Urinary bladder (tissue), 4 donors: Measurements from ENCODE around the gene CACNA1I. TPM values are rescaled to one million over a fixed set of nuclear protein-coding genes. Genes with fewer than 3 reads are reported as not detected.

Experiments
- DNase-seq: peaks from one replicate; pipeline ENCODE4 v3.0.0-alpha.2; 2015; ENCODE audit errors: extremely low spot score
- H3K27ac ChIP-seq: one replicate; pipeline ENCODE4 v1.5.1; 2013; ENCODE audit warnings: low read depth, mild to moderate bottlenecking, moderate library complexity
- H3K36me3 ChIP-seq: one replicate; pipeline ENCODE4 v1.6.1; 2013; ENCODE audit warnings: mild to moderate bottlenecking, moderate library complexity; ENCODE audit not compliant: insufficient read depth
- H3K4me1 ChIP-seq: one replicate; pipeline ENCODE4 v1.6.1; 2013; ENCODE audit warnings: mild to moderate bottlenecking, moderate library complexity; ENCODE audit not compliant: insufficient read depth
- H3K4me3 ChIP-seq: one replicate; pipeline ENCODE4 v1.5.1; 2013; ENCODE audit warnings: low read depth, low read length
- WGBS: extraction: QIAGEN DNeasy Blood & Tissue Kit; methylation state at CpG from one replicate; pipeline ENCODE4 v1.1.7; 2013; 5-methylcytosine and 5-hydroxymethylcytosine counted together
- polyA plus RNA-seq: library from polyadenylated mRNA; stranded (reverse); fragments of 200-250 nt; gene quantifications from one replicate; pipeline ENCODE4 v1.2.3, GENCODE V29; 2013
- total RNA-seq: library from RNA; depleted of rRNA; stranded (reverse); fragments of >200 nt; gene quantifications from one replicate; pipeline ENCODE4 v1.2.3, GENCODE V29; 2014
- donor health status: healthy with polysubstance abuse.
- donor health status: healthy.

The CACNA1I gene
- total and polyA plus RNA-seq, 2 donors, result 0.11 to 0.14 TPM

- H3K4me3 ChIP-seq, result no peak overlapping the region
Observed at GRCh38 chr22:39592081-39593065, 21.8 kb downstream of the CACNA1I start.

GRCh38 chr22:39593066-39593930 lies 22.7 kb downstream of the CACNA1I start:
- Histone ChIP-seq H3K27ac (no peak overlapping the region), H3K36me3 (no peaks in the 10 kb centered on the region), H3K4me3 (no peak overlapping the region), H3K4me1 (no peaks in the 10 kb centered on the region)
- WGBS, result 77% methylated on average over 12 of the region's 12 CpGs
- DNase-seq, result no peak

More at GRCh38 chr22:39592081-39593065, 21.8 kb downstream of the CACNA1I start:
- Histone ChIP-seq H3K36me3 (no peaks in the 10 kb centered on the region), H3K4me1 (no peaks in the 10 kb centered on the region), H3K27ac (no peak overlapping the region)
- DNase-seq, result no peak
- WGBS, result 50% methylated on average over 32 of the region's 32 CpGs

- Histone ChIP-seq H3K36me3 (no peaks in the 10 kb centered on the region), H3K27ac (no peak overlapping the region), H3K4me1 (no peaks in the 10 kb centered on the region), H3K4me3 (no peak overlapping the region)
- no peak for DNase-seq
- 60% methylated on average over 6 of the region's 6 CpGs for WGBS
Observed at GRCh38 chr22:39593931-39594285, 23.4 kb downstream of the CACNA1I start.

- no peak overlapping the region for H3K27ac ChIP-seq
- H3K4me1 ChIP-seq, result no peaks in the 10 kb centered on the region
- no peaks in the 10 kb centered on the region for H3K36me3 ChIP-seq
- H3K4me3 ChIP-seq, result no peak overlapping the region
- WGBS, result 59% methylated on average over 7 of the region's 7 CpGs
- no peak for DNase-seq
Observed at GRCh38 chr22:39594411-39594810, 23.9 kb downstream of the CACNA1I start.

GRCh38 chr22:39595622-39596172 lies 25.1 kb downstream of the CACNA1I start:
- no peak overlapping the region for H3K4me3 ChIP-seq
- H3K4me1 ChIP-seq, result no peaks in the 10 kb centered on the region
- WGBS, result 80% methylated on average over 12 of the region's 12 CpGs
- H3K27ac ChIP-seq, result no peak overlapping the region
- H3K36me3 ChIP-seq, result no peaks in the 10 kb centered on the region
- DNase-seq, result no peak

- Histone ChIP-seq H3K4me3 (no peak overlapping the region), H3K4me1 (no peaks in the 10 kb centered on the region), H3K27ac (no peak overlapping the region), H3K36me3 (no peaks in the 10 kb centered on the region)
- DNase-seq, result no peak
- 58% methylated on average over 6 of the region's 6 CpGs for WGBS
Observed at GRCh38 chr22:39596601-39597000, 26.0 kb downstream of the CACNA1I start.

- Histone ChIP-seq H3K4me3 (no peak overlapping the region), H3K36me3 (no peaks in the 10 kb centered on the region), H3K4me1 (no peaks in the 10 kb centered on the region), H3K27ac (no peak overlapping the region)
- no peak for DNase-seq
- WGBS, result 73% methylated on average over 8 of the region's 8 CpGs
Observed at GRCh38 chr22:39597236-39597869, 26.8 kb downstream of the CACNA1I start.

GRCh38 chr22:39598017-39598965 lies 27.7 kb downstream of the CACNA1I start:
- no peak overlapping the region for H3K27ac ChIP-seq
- no peaks in the 10 kb centered on the region for H3K4me1 ChIP-seq
- 26% methylated on average over 36 of the region's 36 CpGs for WGBS
- H3K36me3 ChIP-seq, result no peaks in the 10 kb centered on the region
- no peak overlapping the region for H3K4me3 ChIP-seq
- no peak for DNase-seq

GRCh38 chr22:39600491-39601179 lies 30.1 kb downstream of the CACNA1I start:
- 82% methylated on average over 18 of the region's 18 CpGs for WGBS
- no peaks in the 10 kb centered on the region for H3K4me1 ChIP-seq
- H3K36me3 ChIP-seq, result no peaks in the 10 kb centered on the region
- H3K4me3 ChIP-seq, result no peak overlapping the region
- no peak for DNase-seq
- H3K27ac ChIP-seq, result no peak overlapping the region

- H3K4me3 ChIP-seq, result no peak overlapping the region
- no peak for DNase-seq
- H3K36me3 ChIP-seq, result no peaks in the 10 kb centered on the region
- no peak overlapping the region for H3K27ac ChIP-seq
- H3K4me1 ChIP-seq, result no peaks in the 10 kb centered on the region
- WGBS, result 61% methylated on average over 9 of the region's 9 CpGs
Observed at GRCh38 chr22:39601180-39601535, 30.6 kb downstream of the CACNA1I start.

- no peak overlapping the region for H3K27ac ChIP-seq
- H3K4me1 ChIP-seq, result no peaks in the 10 kb centered on the region
- WGBS, result 68% methylated on average over 3 of the region's 3 CpGs
- no peaks in the 10 kb centered on the region for H3K36me3 ChIP-seq
- DNase-seq, result no peak
- H3K4me3 ChIP-seq, result no peak overlapping the region
Observed at GRCh38 chr22:39603345-39603744, 32.8 kb downstream of the CACNA1I start.

GRCh38 chr22:39610246-39610645 lies 39.7 kb downstream of the CACNA1I start:
- Histone ChIP-seq H3K36me3 (no peaks in the 10 kb centered on the region), H3K4me3 (no peak overlapping the region), H3K4me1 (no peaks in the 10 kb centered on the region), H3K27ac (no peak overlapping the region)
- WGBS, result 61% methylated on average over 8 of the region's 8 CpGs
- DNase-seq, result no peak
